ENCODE measurements around the gene GEMIN7. TPM values are rescaled to one million over a fixed set of nuclear protein-coding genes. Genes with fewer than 3 reads are reported as not detected.

Gene GEMIN7
- total RNA-seq, 1 donor from 2014 or later = 16.7 TPM

GRCh38 chr19:45122832-45123231 is 43.8 kb downstream of the GEMIN7 start:
- Histone ChIP-seq H3K27ac (ENCODE audit: low read depth, low read length) (no peak overlapping the region), H3K9ac (ENCODE audit: low read depth in 1 of 3, low read length in 3 of 3) (no peak overlapping the region), H3K4me3 (ENCODE audit: low read length in 3 of 3) (no peak overlapping the region), H3K9me3 (ENCODE audit: control insufficient read depth in 3 of 3, low read length in 3 of 3) (no peaks in the 10 kb centered on the region), H3K4me1 (ENCODE audit: control insufficient read depth in 3 of 3, insufficient read depth in 3 of 3, low read length in 3 of 3) (peaks cover 9 to 22% (median 22%) of the 10 kb centered on the region in 3 donors), H3K27me3 (ENCODE audit: control insufficient read depth in 3 of 3, insufficient read depth in 3 of 3, low read length in 3 of 3) (no peaks in the 10 kb centered on the region), H3K36me3 (ENCODE audit: control insufficient read depth in 3 of 3, insufficient read depth in 3 of 3, low read length in 3 of 3) (peaks cover 0 to 2% (median 0%) of the 10 kb centered on the region in 3 donors)

- H3K4me1 ChIP-seq (ENCODE audit: control insufficient read depth in 3 of 3, insufficient read depth in 3 of 3, low read length in 3 of 3) = peaks cover 3 to 16% (median 15%) of the 10 kb centered on the region in 3 donors
- no peak overlapping the region for H3K27ac ChIP-seq (ENCODE audit: low read depth, low read length)
- no peaks in the 10 kb centered on the region for H3K9me3 ChIP-seq (ENCODE audit: control insufficient read depth in 3 of 3, low read length in 3 of 3)
- H3K27me3 ChIP-seq (ENCODE audit: control insufficient read depth in 3 of 3, insufficient read depth in 3 of 3, low read length in 3 of 3) = no peaks in the 10 kb centered on the region
- peaks cover 0 to 2% (median 0%) of the 10 kb centered on the region in 3 donors for H3K36me3 ChIP-seq (ENCODE audit: control insufficient read depth in 3 of 3, insufficient read depth in 3 of 3, low read length in 3 of 3)
- peak overlapping the region in 1 of 3 donors; percentile 11 for H3K9ac ChIP-seq (ENCODE audit: low read depth in 1 of 3, low read length in 3 of 3)
- H3K4me3 ChIP-seq (ENCODE audit: low read length in 3 of 3) = no peak overlapping the region
Measured at GRCh38 chr19:45123440-45123850, 44.4 kb downstream of the GEMIN7 start.

- Histone ChIP-seq H3K36me3 (ENCODE audit: control insufficient read depth in 3 of 3, insufficient read depth in 3 of 3, low read length in 3 of 3) (peaks cover 0 to 3% (median 2%) of the 10 kb centered on the region in 3 donors), H3K9me3 (ENCODE audit: control insufficient read depth in 3 of 3, low read length in 3 of 3) (no peaks in the 10 kb centered on the region), H3K27me3 (ENCODE audit: control insufficient read depth in 3 of 3, insufficient read depth in 3 of 3, low read length in 3 of 3) (no peaks in the 10 kb centered on the region), H3K4me3 (ENCODE audit: low read length in 3 of 3) (no peak overlapping the region), H3K4me1 (ENCODE audit: control insufficient read depth in 3 of 3, insufficient read depth in 3 of 3, low read length in 3 of 3) (peaks cover 0 to 12% (median 12%) of the 10 kb centered on the region in 3 donors), H3K27ac (ENCODE audit: low read depth, low read length) (no peak overlapping the region), H3K9ac (ENCODE audit: low read depth in 1 of 3, low read length in 3 of 3) (peak overlapping the region in 1 of 3 donors; percentile 11)
Measured at GRCh38 chr19:45124021-45124420, 45.0 kb downstream of the GEMIN7 start.

GRCh38 chr19:45125360-45125759 is 46.3 kb downstream of the GEMIN7 start:
- Histone ChIP-seq H3K9ac (ENCODE audit: low read depth in 1 of 3, low read length in 3 of 3) (no peak overlapping the region), H3K9me3 (ENCODE audit: control insufficient read depth in 3 of 3, low read length in 3 of 3) (no peaks in the 10 kb centered on the region), H3K27ac (ENCODE audit: low read depth, low read length) (no peak overlapping the region), H3K27me3 (ENCODE audit: control insufficient read depth in 3 of 3, insufficient read depth in 3 of 3, low read length in 3 of 3) (no peaks in the 10 kb centered on the region), H3K4me3 (ENCODE audit: low read length in 3 of 3) (no peak overlapping the region), H3K36me3 (ENCODE audit: control insufficient read depth in 3 of 3, insufficient read depth in 3 of 3, low read length in 3 of 3) (peaks cover 0 to 3% (median 2%) of the 10 kb centered on the region in 3 donors), H3K4me1 (ENCODE audit: control insufficient read depth in 3 of 3, insufficient read depth in 3 of 3, low read length in 3 of 3) (peaks cover 0 to 12% (median 7%) of the 10 kb centered on the region in 3 donors)

- Histone ChIP-seq H3K9me3 (ENCODE audit: control insufficient read depth in 3 of 3, low read length in 3 of 3) (no peaks in the 10 kb centered on the region), H3K27ac (ENCODE audit: low read depth, low read length) (no peak overlapping the region), H3K36me3 (ENCODE audit: control insufficient read depth in 3 of 3, insufficient read depth in 3 of 3, low read length in 3 of 3) (peaks cover 0 to 3% (median 2%) of the 10 kb centered on the region in 3 donors), H3K4me3 (ENCODE audit: low read length in 3 of 3) (no peak overlapping the region), H3K27me3 (ENCODE audit: control insufficient read depth in 3 of 3, insufficient read depth in 3 of 3, low read length in 3 of 3) (no peaks in the 10 kb centered on the region), H3K4me1 (ENCODE audit: control insufficient read depth in 3 of 3, insufficient read depth in 3 of 3, low read length in 3 of 3) (peaks cover 0 to 12% (median 7%) of the 10 kb centered on the region in 3 donors), H3K9ac (ENCODE audit: low read depth in 1 of 3, low read length in 3 of 3) (peak overlapping the region in 1 of 3 donors; percentile 54)
Measured at GRCh38 chr19:45125975-45126493, 47.0 kb downstream of the GEMIN7 start.

- no peak overlapping the region for H3K27ac ChIP-seq (ENCODE audit: low read depth, low read length)
Measured at GRCh38 chr19:45126654-45127053, 47.6 kb downstream of the GEMIN7 start.

GRCh38 chr19:45128146-45128545 is 49.1 kb downstream of the GEMIN7 start:
- no peak overlapping the region for H3K27ac ChIP-seq (ENCODE audit: low read depth, low read length)
- no peak overlapping the region for H3K9ac ChIP-seq (ENCODE audit: low read depth in 1 of 3, low read length in 3 of 3)
- peaks cover 0 to 3% (median 2%) of the 10 kb centered on the region in 3 donors for H3K36me3 ChIP-seq (ENCODE audit: control insufficient read depth in 3 of 3, insufficient read depth in 3 of 3, low read length in 3 of 3)
- H3K9me3 ChIP-seq (ENCODE audit: control insufficient read depth in 3 of 3, low read length in 3 of 3) = no peaks in the 10 kb centered on the region
- H3K4me1 ChIP-seq (ENCODE audit: control insufficient read depth in 3 of 3, insufficient read depth in 3 of 3, low read length in 3 of 3) = peaks cover 0 to 11% (median 7%) of the 10 kb centered on the region in 3 donors
- H3K4me3 ChIP-seq (ENCODE audit: low read length in 3 of 3) = no peak overlapping the region
- H3K27me3 ChIP-seq (ENCODE audit: control insufficient read depth in 3 of 3, insufficient read depth in 3 of 3, low read length in 3 of 3) = no peaks in the 10 kb centered on the region

More at GRCh38 chr19:45126654-45127053, 47.6 kb downstream of the GEMIN7 start:
- Histone ChIP-seq H3K9me3 (ENCODE audit: control insufficient read depth in 3 of 3, low read length in 3 of 3) (no peaks in the 10 kb centered on the region), H3K4me3 (ENCODE audit: low read length in 3 of 3) (no peak overlapping the region), H3K4me1 (ENCODE audit: control insufficient read depth in 3 of 3, insufficient read depth in 3 of 3, low read length in 3 of 3) (peaks cover 0 to 12% (median 7%) of the 10 kb centered on the region in 3 donors), H3K36me3 (ENCODE audit: control insufficient read depth in 3 of 3, insufficient read depth in 3 of 3, low read length in 3 of 3) (peaks cover 0 to 3% (median 2%) of the 10 kb centered on the region in 3 donors), H3K9ac (ENCODE audit: low read depth in 1 of 3, low read length in 3 of 3) (no peak overlapping the region), H3K27me3 (ENCODE audit: control insufficient read depth in 3 of 3, insufficient read depth in 3 of 3, low read length in 3 of 3) (no peaks in the 10 kb centered on the region)

GRCh38 chr19:45128806-45129205 is 49.7 kb downstream of the GEMIN7 start:
- no peaks in the 10 kb centered on the region for H3K9me3 ChIP-seq (ENCODE audit: control insufficient read depth in 3 of 3, low read length in 3 of 3)
- no peak overlapping the region for H3K4me3 ChIP-seq (ENCODE audit: low read length in 3 of 3)
- H3K27me3 ChIP-seq (ENCODE audit: control insufficient read depth in 3 of 3, insufficient read depth in 3 of 3, low read length in 3 of 3) = no peaks in the 10 kb centered on the region
- H3K9ac ChIP-seq (ENCODE audit: low read depth in 1 of 3, low read length in 3 of 3) = no peak overlapping the region
- H3K4me1 ChIP-seq (ENCODE audit: control insufficient read depth in 3 of 3, insufficient read depth in 3 of 3, low read length in 3 of 3) = peaks cover 0 to 7% (median 5%) of the 10 kb centered on the region in 3 donors
- H3K27ac ChIP-seq (ENCODE audit: low read depth, low read length) = no peak overlapping the region
- peaks cover 0 to 3% (median 2%) of the 10 kb centered on the region in 3 donors for H3K36me3 ChIP-seq (ENCODE audit: control insufficient read depth in 3 of 3, insufficient read depth in 3 of 3, low read length in 3 of 3)

- no peak overlapping the region for H3K4me3 ChIP-seq (ENCODE audit: low read length in 3 of 3)
Measured at GRCh38 chr19:45130236-45130635, 51.2 kb downstream of the GEMIN7 start.

GRCh38 chr19:45130888-45131615 is 52.0 kb downstream of the GEMIN7 start:
- peaks cover 0 to 3% (median 2%) of the 10 kb centered on the region in 3 donors for H3K36me3 ChIP-seq (ENCODE audit: control insufficient read depth in 3 of 3, insufficient read depth in 3 of 3, low read length in 3 of 3)
- H3K27ac ChIP-seq (ENCODE audit: low read depth, low read length) = no peak overlapping the region
- peak overlapping the region in 1 of 3 donors; percentile 16 for H3K9ac ChIP-seq (ENCODE audit: low read depth in 1 of 3, low read length in 3 of 3)
- H3K4me3 ChIP-seq (ENCODE audit: low read length in 3 of 3) = no peak overlapping the region
- H3K9me3 ChIP-seq (ENCODE audit: control insufficient read depth in 3 of 3, low read length in 3 of 3) = no peaks in the 10 kb centered on the region
- peaks cover 0 to 3% (median 3%) of the 10 kb centered on the region in 3 donors for H3K4me1 ChIP-seq (ENCODE audit: control insufficient read depth in 3 of 3, insufficient read depth in 3 of 3, low read length in 3 of 3)
- H3K27me3 ChIP-seq (ENCODE audit: control insufficient read depth in 3 of 3, insufficient read depth in 3 of 3, low read length in 3 of 3) = no peaks in the 10 kb centered on the region

More at GRCh38 chr19:45130236-45130635, 51.2 kb downstream of the GEMIN7 start:
- H3K9me3 ChIP-seq (ENCODE audit: control insufficient read depth in 3 of 3, low read length in 3 of 3) = no peaks in the 10 kb centered on the region
- peaks cover 0 to 3% (median 2%) of the 10 kb centered on the region in 3 donors for H3K36me3 ChIP-seq (ENCODE audit: control insufficient read depth in 3 of 3, insufficient read depth in 3 of 3, low read length in 3 of 3)
- H3K9ac ChIP-seq (ENCODE audit: low read depth in 1 of 3, low read length in 3 of 3) = peak overlapping the region in 1 of 3 donors; percentile 33
- H3K27ac ChIP-seq (ENCODE audit: low read depth, low read length) = no peak overlapping the region
- H3K27me3 ChIP-seq (ENCODE audit: control insufficient read depth in 3 of 3, insufficient read depth in 3 of 3, low read length in 3 of 3) = no peaks in the 10 kb centered on the region
- peaks cover 0 to 7% (median 5%) of the 10 kb centered on the region in 3 donors for H3K4me1 ChIP-seq (ENCODE audit: control insufficient read depth in 3 of 3, insufficient read depth in 3 of 3, low read length in 3 of 3)

Measured in skeletal muscle tissue (tissue), 4 donors.